KOPT-K1 (cell line): ENCODE results near the gene EFHC1.

Experiments used
- H3K27ac ChIP-seq: fragments of 200-600 bp; sonication (generic); 2 replicates; pipeline ENCODE4 v1.5.1; 2016; ENCODE audit warnings: antibody characterized with exemption, mild to moderate bottlenecking, low read depth, low read length; ENCODE audit not compliant: poor library complexity, severe bottlenecking
- H3K36me3 ChIP-seq: fragments of 200-600 bp; sonication (generic); 2 replicates; pipeline ENCODE4 v1.5.1; 2017; ENCODE audit warnings: antibody characterized with exemption, mild to moderate bottlenecking, low read length, moderate library complexity; ENCODE audit not compliant: insufficient read depth
- H3K9me3 ChIP-seq: fragments of 200-600 bp; sonication (generic); 2 replicates; pipeline ENCODE4 v1.5.1; 2017; ENCODE audit warnings: antibody characterized with exemption, low read length, mild to moderate bottlenecking; ENCODE audit not compliant: insufficient read depth, poor library complexity, severe bottlenecking

EFHC1 gene

DNA sequence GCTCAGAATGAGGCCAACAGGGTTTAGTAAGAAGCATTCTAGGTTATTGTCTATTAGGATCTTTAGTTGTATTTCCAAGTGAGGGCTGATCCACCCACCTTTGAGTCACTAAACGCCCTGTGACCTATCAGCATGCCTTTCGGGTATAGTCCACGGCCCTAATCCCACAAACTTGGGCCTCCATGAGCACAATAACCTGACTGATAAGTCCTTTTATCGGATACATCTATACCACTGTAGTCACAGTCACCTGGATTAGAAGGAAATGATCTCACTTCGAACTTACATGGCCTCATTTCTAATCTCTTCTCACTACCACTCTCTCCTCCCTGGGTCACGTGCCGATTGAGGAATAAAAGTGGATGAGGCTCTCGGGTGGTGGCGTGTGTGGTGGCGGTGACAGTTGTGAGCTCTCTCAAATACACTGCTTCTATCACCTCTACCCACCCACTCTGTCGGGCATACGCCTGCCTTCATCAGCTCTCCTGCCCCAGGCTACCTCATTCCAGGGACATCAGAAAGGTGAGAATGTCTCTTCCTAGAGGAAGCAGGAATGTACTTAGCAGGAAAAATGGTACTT, 91.5 kb downstream of the EFHC1 start:
- Histone ChIP-seq H3K27ac (no peak overlapping the region), H3K9me3 (no peaks in the 10 kb centered on the region), H3K36me3 (peaks cover 54% of the 10 kb centered on the region)

DNA sequence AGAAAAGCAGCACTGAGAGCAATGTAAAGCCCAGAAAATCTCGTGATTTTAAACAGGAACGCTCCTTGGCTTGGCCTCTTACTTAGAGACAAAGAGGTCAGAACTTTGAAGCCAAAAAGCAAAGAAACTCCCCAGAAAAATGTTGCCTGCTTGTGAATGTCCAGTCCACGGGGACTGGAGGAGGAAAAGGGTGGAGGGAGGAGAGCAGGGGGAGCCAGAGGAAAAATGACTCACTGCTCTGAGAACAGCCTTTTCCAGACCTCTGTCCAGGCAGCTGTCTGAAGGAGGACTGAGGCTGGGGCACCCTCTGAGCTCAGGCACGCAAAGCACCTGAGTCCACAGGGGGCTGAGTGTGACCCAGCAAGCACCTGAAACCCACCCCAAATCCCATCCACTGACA, 92.1 kb downstream of the EFHC1 start:
- H3K36me3 ChIP-seq, result peaks cover 52% of the 10 kb centered on the region
- no peak overlapping the region for H3K27ac ChIP-seq
- no peaks in the 10 kb centered on the region for H3K9me3 ChIP-seq

DNA sequence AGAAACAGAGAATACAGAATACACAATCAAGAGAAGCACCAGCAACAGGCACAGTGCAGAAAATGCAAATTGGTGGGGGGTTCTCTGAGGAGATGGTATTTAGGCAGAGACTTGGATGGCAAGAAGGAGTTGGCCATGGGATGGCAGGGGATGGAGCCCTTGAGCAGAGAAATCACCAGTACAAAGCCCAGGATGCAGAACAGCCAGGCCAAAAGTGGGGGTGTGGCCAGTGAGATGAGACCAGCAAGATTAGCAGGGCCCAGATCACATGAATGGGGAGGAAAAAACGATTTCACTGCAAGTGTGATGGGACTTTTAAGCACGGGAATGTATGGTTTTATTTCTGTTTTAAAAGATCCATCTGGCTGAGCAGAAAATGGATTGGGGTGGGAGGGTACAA, 93.3 kb downstream of the EFHC1 start:
- no peak overlapping the region for H3K27ac ChIP-seq
- H3K36me3 ChIP-seq, result peaks cover 39% of the 10 kb centered on the region
- H3K9me3 ChIP-seq, result no peaks in the 10 kb centered on the region

DNA sequence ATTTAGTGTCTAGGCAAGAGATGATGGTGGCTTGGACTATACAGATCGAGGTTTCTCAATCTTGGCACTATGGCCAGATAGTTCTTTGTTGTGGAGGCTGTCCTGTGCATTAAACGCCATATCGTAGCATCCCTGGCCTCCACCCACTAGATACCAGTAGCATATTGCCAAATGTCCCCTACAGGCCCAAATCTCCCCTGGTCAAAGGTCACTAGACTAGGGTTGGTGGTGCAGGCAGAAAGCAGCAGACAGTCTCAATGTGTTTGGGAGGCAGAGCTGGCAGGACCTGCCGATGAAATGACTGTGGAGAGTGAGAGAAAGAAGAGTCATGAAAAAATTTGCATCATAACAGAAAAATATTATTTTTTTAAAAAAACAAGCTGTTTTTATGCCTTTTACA, 93.8 kb downstream of the EFHC1 start:
- H3K36me3 ChIP-seq, result peaks cover 35% of the 10 kb centered on the region
- no peak overlapping the region for H3K27ac ChIP-seq

DNA sequence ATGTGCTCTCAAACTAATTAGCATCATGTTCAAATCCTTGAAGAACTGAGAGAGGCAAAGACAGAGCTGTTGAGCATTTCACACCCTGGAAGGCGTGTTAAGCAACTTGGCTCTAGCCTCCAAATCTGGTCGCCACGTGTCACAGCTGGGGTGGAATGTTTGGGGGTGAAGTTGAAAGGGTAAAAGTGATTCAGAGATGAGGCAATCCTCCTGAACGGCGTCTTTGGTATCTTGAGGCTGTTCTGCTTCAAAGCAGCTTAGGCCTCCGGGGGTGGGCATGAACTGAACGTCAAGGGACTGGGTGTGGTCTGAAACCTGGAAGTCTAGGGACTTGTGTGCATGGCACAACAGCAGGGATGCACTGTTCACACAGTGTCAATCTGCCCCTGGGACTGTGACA, 94.4 kb downstream of the EFHC1 start:
- Histone ChIP-seq H3K36me3 (peaks cover 29% of the 10 kb centered on the region), H3K27ac (no peak overlapping the region), H3K9me3 (no peaks in the 10 kb centered on the region)

More for the DNA sequence above, 93.8 kb downstream of the EFHC1 start:
- H3K9me3 ChIP-seq, result no peaks in the 10 kb centered on the region

DNA sequence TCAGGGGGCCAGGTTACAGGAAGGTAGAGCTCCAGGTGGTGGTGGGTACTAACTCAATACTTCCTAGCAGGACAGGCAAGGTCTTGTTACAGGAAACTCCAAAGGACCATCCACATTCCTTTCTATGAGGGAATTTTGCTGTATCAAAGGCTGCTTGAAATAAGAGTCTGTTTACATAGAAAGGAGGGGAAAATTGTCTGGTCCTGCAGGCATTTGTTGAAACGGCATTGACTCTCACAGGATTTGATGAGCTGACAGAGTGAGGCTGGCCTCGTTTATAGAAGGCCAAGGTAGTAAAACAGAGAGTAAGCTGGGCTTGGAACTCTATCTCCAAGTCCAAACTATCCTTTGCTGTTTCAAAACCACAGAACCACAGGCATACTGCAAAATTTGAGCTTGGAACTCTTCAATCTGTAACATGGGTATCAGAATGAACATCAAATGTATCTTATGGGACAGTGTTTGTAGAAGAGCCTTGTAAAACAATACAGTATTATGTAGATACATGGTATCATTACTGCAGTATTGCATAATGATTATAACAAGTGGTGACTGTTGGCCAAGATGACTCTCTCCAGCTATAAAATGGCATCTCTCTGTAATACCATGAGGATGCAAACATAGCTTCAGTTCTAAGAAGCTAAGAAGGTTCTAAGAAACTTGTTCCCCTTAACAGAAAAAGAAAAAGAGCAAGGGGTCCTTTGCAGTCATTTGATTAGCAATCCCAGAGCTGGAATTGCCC, 95.2 kb downstream of the EFHC1 start:
- H3K9me3 ChIP-seq, result no peaks in the 10 kb centered on the region
- no peak overlapping the region for H3K27ac ChIP-seq
- H3K36me3 ChIP-seq, result peaks cover 29% of the 10 kb centered on the region

DNA sequence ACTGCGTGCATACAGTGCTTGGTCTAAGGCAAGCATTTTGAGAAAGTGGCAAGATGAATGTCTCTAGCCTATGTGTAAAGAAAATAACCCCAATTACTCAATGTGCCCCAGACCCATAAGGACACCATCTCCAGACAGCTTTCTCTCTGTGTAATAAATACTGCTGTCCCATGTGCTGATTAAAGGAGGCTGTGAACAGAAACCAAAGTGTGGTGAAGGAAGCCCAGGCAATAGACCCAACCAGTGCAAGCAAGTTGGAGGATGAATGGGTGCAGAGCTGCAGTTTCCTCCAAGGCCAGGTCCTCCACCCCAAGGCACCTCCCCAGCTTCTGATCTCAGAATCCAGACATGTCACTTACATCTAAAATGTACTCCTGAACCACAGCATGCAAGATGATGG, 96.1 kb downstream of the EFHC1 start:
- Histone ChIP-seq H3K36me3 (peaks cover 26% of the 10 kb centered on the region; the same call in 1 of the 2 replicates), H3K9me3 (no peaks in the 10 kb centered on the region), H3K27ac (no peak overlapping the region)

DNA sequence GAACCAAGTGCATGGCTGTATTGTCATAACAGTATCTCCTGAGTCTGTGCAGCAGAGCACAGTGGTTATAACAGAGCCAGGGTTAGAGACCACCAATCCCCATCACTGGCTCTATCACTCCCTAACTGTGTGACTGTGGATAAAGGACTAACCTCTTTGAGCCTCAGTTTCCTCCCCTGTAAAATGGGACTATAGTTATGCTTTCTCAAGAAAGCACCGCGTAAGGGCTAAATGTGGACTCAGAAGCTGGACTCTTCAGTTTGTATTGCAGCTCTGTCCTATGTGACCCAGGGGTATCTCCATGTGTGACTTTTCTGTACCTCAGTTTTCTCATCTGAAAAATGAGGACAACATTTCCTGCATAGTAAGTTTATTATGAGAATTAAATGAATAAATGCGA, 96.8 kb downstream of the EFHC1 start:
- no peaks in the 10 kb centered on the region for H3K9me3 ChIP-seq
- no peak overlapping the region for H3K27ac ChIP-seq
- H3K36me3 ChIP-seq, result peaks cover 19% of the 10 kb centered on the region; the same call in 1 of the 2 replicates

DNA sequence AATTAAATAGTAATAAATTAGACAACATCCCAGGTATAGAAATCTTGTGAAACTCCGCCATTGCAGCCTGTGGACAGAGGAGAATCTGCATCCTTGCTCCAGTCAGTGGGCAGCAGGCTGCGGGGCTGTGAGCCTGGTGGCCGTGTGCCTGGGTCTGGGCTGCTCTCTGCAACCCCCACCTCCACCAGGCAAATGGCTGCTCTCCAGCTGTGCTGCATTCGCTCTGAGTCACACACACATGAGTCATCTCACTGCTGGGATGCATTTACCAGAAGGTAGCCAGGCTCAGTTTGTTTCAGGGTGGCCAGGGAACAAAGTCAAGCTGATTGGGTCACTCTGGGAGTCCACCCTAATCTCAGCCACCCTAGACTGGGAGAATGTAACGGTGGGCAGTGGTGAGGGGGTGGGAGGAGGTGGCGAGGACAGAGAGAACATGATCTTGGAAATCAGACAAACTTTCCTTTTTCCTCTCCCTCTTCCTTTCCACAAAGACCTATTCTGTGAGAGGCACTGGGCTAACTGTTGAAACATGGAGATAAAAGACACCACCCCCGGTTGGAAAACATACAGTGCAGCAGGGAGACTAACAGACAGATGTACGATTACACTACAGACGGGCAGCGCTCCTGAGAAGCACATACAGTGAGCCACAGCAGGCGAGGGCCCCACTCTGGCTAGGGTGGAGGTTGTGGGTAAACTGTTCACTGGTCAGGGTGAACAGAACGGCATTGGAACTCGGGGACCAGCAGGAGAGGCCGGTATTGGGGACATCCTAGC, 97.5 kb downstream of the EFHC1 start:
- H3K27ac ChIP-seq, result no peak overlapping the region
- H3K9me3 ChIP-seq, result no peaks in the 10 kb centered on the region
- H3K36me3 ChIP-seq, result peaks cover 19% of the 10 kb centered on the region; the same call in 1 of the 2 replicates

DNA sequence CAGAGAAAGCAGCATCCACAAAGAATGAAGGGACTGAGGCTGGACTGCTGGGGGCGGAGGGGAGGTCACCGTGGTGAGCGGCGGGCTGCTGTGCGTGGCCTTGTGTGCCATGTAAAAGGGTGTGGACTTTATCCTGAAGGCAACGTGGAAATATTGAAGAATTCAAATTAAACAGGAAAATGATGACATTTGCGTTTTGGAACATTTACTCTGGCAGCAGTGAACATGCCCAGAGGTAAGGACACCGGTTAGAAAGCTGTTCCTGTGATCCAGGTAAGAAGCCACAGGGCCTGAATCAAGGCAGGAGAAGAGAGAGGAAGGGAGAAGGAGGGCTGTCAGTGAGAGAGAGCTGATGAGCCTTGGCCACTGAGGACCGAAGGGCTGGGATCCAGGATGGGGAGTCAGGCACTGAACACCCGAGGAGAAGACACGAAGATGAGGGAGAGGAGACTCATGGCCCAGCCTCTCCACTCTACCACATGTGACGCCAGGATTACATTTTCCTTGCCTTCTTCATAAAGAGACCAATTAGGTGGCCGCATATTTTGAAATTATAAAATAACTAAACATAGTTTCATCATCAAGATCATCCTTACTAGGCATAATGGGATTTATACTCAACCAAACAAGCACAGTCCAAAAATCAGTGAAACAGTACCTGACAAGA, 98.3 kb downstream of the EFHC1 start:
- no peaks in the 10 kb centered on the region for H3K9me3 ChIP-seq
- no peak overlapping the region for H3K27ac ChIP-seq
- H3K36me3 ChIP-seq, result peaks cover 19% of the 10 kb centered on the region; the same call in 1 of the 2 replicates

DNA sequence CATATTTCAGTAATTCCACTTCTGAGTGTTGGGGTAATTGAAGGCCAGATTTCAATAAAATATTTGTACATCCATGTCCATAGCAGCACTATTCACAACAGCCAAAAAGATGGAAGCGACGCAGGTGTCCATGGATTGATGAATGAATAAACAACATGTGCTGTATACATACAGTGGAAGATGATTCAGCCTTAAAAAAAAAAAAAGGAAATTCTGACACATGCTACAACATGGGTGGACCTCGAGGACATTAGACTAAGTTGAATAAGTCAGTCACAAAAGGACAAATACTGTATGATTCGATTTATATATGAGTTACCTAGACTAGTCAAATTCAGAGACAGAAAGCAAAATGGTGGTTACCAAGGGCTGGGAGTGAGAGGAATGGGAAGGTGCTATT, 99.5 kb downstream of the EFHC1 start:
- H3K36me3 ChIP-seq, result peaks cover 15% of the 10 kb centered on the region; the same call in 1 of the 2 replicates

DNA sequence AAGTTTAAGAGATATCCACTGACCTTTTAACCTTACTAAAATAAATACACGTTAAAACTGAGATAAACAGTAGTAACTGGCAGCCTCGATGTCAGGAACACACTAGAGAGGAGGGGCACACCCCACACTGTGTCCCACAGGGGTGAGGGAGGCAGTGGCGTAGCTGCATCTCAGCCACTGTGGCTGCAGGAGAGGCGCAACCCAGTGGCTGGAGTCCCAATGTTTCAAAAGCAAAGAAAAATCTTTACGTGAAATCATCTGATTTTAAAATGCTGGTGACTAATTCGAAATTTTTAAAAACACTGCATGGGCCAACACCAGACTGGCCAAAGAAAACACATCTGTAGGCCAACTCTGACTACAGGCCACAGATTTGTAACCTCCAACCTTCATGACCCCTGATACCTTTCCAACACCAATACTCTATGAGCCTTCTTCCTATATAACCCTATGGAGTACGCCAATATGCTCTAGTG, 102.0 kb downstream of the EFHC1 start:
- no peaks in the 10 kb centered on the region for H3K36me3 ChIP-seq

More for the DNA sequence above, 99.5 kb downstream of the EFHC1 start:
- no peaks in the 10 kb centered on the region for H3K9me3 ChIP-seq
- no peak overlapping the region for H3K27ac ChIP-seq

DNA sequence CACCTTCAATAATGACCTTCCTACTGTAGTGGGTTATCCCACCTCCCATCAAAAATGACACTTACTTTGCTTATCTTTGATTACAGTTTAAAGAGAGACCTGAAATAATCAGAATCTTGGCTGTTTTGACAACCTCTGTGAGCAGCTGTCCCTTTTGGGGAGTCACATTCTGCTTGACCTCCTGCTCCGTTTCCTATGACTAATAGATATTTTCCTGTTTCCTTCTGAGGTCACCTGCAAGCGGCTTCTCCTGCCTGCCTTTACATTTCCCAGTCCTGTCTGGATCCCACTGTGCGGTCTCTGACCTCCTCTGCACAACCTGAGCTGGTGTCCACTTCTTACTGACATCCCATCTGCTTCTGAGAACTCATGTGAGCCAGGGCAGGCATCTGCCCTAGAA, 102.5 kb downstream of the EFHC1 start:
- H3K27ac ChIP-seq, result no peak overlapping the region
- no peaks in the 10 kb centered on the region for H3K9me3 ChIP-seq
- H3K36me3 ChIP-seq, result no peaks in the 10 kb centered on the region

More for the DNA sequence above, 102.0 kb downstream of the EFHC1 start:
- Histone ChIP-seq H3K27ac (no peak overlapping the region), H3K9me3 (no peaks in the 10 kb centered on the region)

DNA sequence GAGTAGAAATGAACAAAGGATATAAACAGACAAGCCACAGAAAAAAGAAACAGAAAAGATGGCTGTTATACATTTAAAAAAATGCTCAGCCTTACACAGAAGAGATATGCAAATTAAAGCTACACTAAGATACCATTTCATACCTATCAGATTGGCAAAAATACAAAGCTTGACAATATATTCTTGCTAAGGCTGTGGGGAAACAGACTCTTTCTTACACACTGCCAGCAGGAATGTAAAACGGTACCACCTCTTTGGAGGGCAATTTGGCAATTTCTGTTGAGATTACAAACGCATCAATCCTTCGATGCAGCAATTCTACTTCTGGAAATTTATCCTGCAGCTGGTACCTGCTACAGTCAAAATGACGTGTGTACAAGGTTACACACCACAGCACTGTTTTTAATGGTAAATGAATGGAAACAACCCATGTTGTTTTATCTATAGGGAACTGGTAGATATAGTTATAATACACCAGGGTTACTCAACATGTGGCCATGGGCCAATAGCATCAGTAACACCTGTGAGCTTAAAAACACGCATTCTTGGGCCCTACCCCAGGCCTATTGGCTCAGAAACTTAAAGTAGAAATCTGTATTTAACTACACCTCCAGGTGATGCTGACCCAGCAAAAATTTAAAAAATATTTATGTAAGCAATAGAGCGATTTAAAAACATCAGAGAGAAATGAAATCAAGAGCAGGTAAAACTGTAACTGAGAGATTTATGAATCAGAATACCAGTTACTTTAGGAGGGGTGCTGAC, 103.4 kb downstream of the EFHC1 start:
- Histone ChIP-seq H3K27ac (no peak overlapping the region), H3K36me3 (no peaks in the 10 kb centered on the region), H3K9me3 (no peaks in the 10 kb centered on the region)
